Measurements from ENCODE around the gene ANO3. TPM values are rescaled to one million over a fixed set of nuclear protein-coding genes. Genes with fewer than 3 reads are reported as not detected.

The ANO3 gene
- total and polyA plus RNA-seq, 2 of the 8 experiments (the other 6 are each of a cell fraction or from before 2014, with no cell fraction given): not detected

DNA sequence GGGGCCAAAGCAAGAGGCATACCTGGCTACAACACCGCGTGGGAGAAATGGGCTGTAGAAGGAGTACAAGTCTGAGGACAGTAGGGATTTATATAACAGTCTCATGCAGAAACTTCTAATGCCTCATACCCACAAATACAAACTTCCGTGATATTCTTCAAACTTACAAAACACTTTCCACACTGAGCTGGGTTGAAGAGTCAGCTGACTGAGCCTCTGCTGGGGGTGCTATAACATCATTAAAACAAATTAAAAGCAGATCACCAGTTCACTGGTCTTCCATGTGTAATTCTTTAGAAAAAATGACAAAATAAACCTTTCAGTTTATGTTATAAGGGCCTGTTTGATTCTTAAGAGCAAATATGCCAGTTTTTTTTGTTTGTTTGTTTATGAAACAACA lies 148.1 kb downstream of the ANO3 start:
- Histone ChIP-seq H3K56ac (replicated peaks; ENCODE audit: insufficient read length, low read depth, low read length) (no peak overlapping the region), H3K9me3 (ENCODE audit: insufficient read depth in 2 of 2, low read depth in 1 of 2, low read length in 1 of 2) (peaks cover 7 to 8% of the 10 kb centered on the region in 2 experiments; a peak in 3 of 4 replicates), H3K79me2 (ENCODE audit: control insufficient read depth in 1 of 2, insufficient read depth in 2 of 2, low read length in 2 of 2) (no peaks in the 10 kb centered on the region), H3K9ac (replicated peaks in 1 of 4; ENCODE audit: extremely low read depth in 1 of 4, low read depth in 3 of 4, low read length in 3 of 4) (no peak overlapping the region), H4K91ac (replicated peaks; ENCODE audit: insufficient read length, low read length) (no peak overlapping the region), H2BK15ac (ENCODE audit: low read length) (no peak overlapping the region), H2BK120ac (replicated peaks; ENCODE audit: low read depth, low read length) (no peak overlapping the region), H3K4me3 (ENCODE audit: extremely low read depth in 1 of 4, insufficient read depth in 2 of 4, low read depth in 3 of 4, low read length in 4 of 4) (no peak overlapping the region), H3K36me3 (ENCODE audit: control insufficient read depth in 2 of 4, insufficient read depth in 4 of 4, low read length in 3 of 4) (no peaks in the 10 kb centered on the region), H3K27ac (ENCODE audit: low read depth, low read length) (no peak overlapping the region), H3K4me2 (ENCODE audit: insufficient read depth in 1 of 2, low read depth in 2 of 2, low read length in 2 of 2) (no peak overlapping the region), H2AK5ac (ENCODE audit: low read depth, low read length) (no peak overlapping the region), H3K4me1 (replicated peaks in 1 of 4; ENCODE audit: control insufficient read depth in 3 of 4, insufficient read depth in 4 of 4, low read length in 3 of 4) (no peaks in the 10 kb centered on the region), H2BK20ac (ENCODE audit: low read length) (no peak overlapping the region), H4K20me1 (replicated peaks in 1 of 2; ENCODE audit: control insufficient read depth in 1 of 2, insufficient read depth in 2 of 2, low read length in 2 of 2) (no peaks in the 10 kb centered on the region), H3K4ac (replicated peaks; ENCODE audit: insufficient read length, low read depth, low read length) (no peak overlapping the region), H3K27me3 (replicated peaks in 1 of 4; ENCODE audit: control insufficient read depth in 3 of 4, extremely low read depth in 1 of 4, insufficient read depth in 3 of 4, low read length in 3 of 4) (no peaks in the 10 kb centered on the region), H2BK12ac (ENCODE audit: low read depth, low read length) (no peak overlapping the region), H3K14ac (ENCODE audit: insufficient read length) (no peak overlapping the region), H3K23me2 (ENCODE audit: low read depth, low read length) (peaks cover 2% of the 10 kb centered on the region; the same call in 1 of the 2 replicates), H3K23ac (ENCODE audit: insufficient read length) (no peak overlapping the region), H4K5ac (ENCODE audit: insufficient read length, low read depth, low read length) (no peak overlapping the region), H3K79me1 (ENCODE audit: low read depth, low read length) (no peaks in the 10 kb centered on the region), H3K18ac (ENCODE audit: extremely low read depth, low read length) (no peak overlapping the region), H2BK5ac (ENCODE audit: low read depth, low read length) (no peak overlapping the region), H2AFZ (ENCODE audit: low read length) (no peak overlapping the region), H4K8ac (ENCODE audit: extremely low read depth, insufficient read depth, low read length) (no peak overlapping the region)
- ChIA-PET CTCF (ENCODE audit: partially characterized antibody) (no interaction called here), POLR2A (ENCODE audit: partially characterized antibody) (no interaction called here)
- no peak for TF ChIP-seq KDM5A (IDR thresholded peaks at IDR 0.05; ENCODE audit: low read length)
- no peak for TF ChIP-seq NRF1 (IDR thresholded peaks at IDR 0.05; ENCODE audit: low read depth, low read length)
- TF ChIP-seq CHD1 (IDR thresholded peaks at IDR 0.05; ENCODE audit: low read depth, low read length): no peak
- TF ChIP-seq ASH2L (IDR thresholded peaks at IDR 0.05; ENCODE audit: low read length): no peak
- FAIRE-seq (no peak), DNase-seq (ENCODE audit: low read depth in 1 of 2, low spot score in 2 of 2) (no peak)
- WGBS, 2 experiments (ENCODE audit: extremely low coverage in 1 of 2, insufficient coverage in 1 of 2, insufficient read length in 1 of 2, insufficient replicate concordance in 2 of 2, low coverage in 1 of 2, low lambda C conversion rate in 2 of 2, missing lambda C conversion rate in 1 of 2): 100% methylated on average over 3 of the region's 3 CpGs; no CpG with 5 or more reads in 1 of the 2 experiments
